Type B pancreatic cell (in vitro differentiated cells): ENCODE results near the gene CCDC12. TPM values are rescaled to one million over a fixed set of nuclear protein-coding genes. Genes with fewer than 3 reads are reported as not detected.

Source experiments
- DNase-seq: peaks from one replicate; pipeline ENCODE4 v3.0.0; 2021; ENCODE audit warnings: mixed read lengths; ENCODE audit not compliant: unreplicated experiment; ENCODE audit errors: extremely low spot score
- H3K27ac Mint-ChIP-seq: 2 replicates; pipeline ENCODE4 v1.8.0; 2021; ENCODE audit warnings: mild to moderate bottlenecking, mixed read lengths
- H3K27me3 Mint-ChIP-seq: 2 replicates; pipeline ENCODE4 v1.8.0; 2021; ENCODE audit warnings: mixed read lengths
- H3K36me3 Mint-ChIP-seq: 2 replicates; pipeline ENCODE4 v1.8.0; 2021; ENCODE audit warnings: mixed read lengths
- H3K4me1 Mint-ChIP-seq: one replicate; pipeline ENCODE4 v1.8.0; 2021; ENCODE audit warnings: mixed read lengths; ENCODE audit not compliant: unreplicated experiment
- H3K4me3 Mint-ChIP-seq: 2 replicates; pipeline ENCODE4 v1.8.0; 2021; ENCODE audit warnings: mild to moderate bottlenecking, mixed read lengths
- H3K9me3 Mint-ChIP-seq: 2 replicates; pipeline ENCODE4 v1.8.0; 2021; ENCODE audit warnings: mixed read lengths
- CTCF ChIP-seq: fragments of 200-600 bp; sonication (generic); conservative IDR thresholded peaks from 2 replicates; pipeline ENCODE4 v1.5.0; 2021; ENCODE audit warnings: antibody characterized with exemption, mild to moderate bottlenecking
- total RNA-seq: library from RNA; stranded (reverse); gene quantifications from 2 replicates; pipeline ENCODE4 v1.2.1, GENCODE V29; 2021; ENCODE audit warnings: low replicate concordance

The CCDC12 gene
- total RNA-seq, 1 donor from 2014 or later = 46.7 TPM

GRCh38 chr3:46892285-46893145 is 84.0 kb downstream of the CCDC12 start:
- peak overlapping the region; percentile 85 for H3K4me3 Mint-ChIP-seq
- peaks cover 38% of the 10 kb centered on the region for H3K4me1 Mint-ChIP-seq
- peaks cover 17% of the 10 kb centered on the region for H3K27me3 Mint-ChIP-seq
- H3K27ac Mint-ChIP-seq = peak overlapping the region; percentile 18
- peaks cover 10% of the 10 kb centered on the region for H3K36me3 Mint-ChIP-seq
- no peak for TF ChIP-seq CTCF
- no peaks in the 10 kb centered on the region for H3K9me3 Mint-ChIP-seq
- peak; percentile 83 for DNase-seq

GRCh38 chr3:46891132-46891531 is 85.4 kb downstream of the CCDC12 start:
- Mint-ChIP-seq H3K27ac (no peak overlapping the region), H3K4me1 (peaks cover 39% of the 10 kb centered on the region), H3K27me3 (peaks cover 17% of the 10 kb centered on the region), H3K36me3 (peaks cover 11% of the 10 kb centered on the region), H3K4me3 (peak overlapping the region; percentile 85), H3K9me3 (no peaks in the 10 kb centered on the region)
- no peak for TF ChIP-seq CTCF
- DNase-seq = no peak

- peaks cover 34% of the 10 kb centered on the region for H3K4me1 Mint-ChIP-seq
- H3K27ac Mint-ChIP-seq = no peak overlapping the region
- DNase-seq = no peak
- H3K36me3 Mint-ChIP-seq = peaks cover 10% of the 10 kb centered on the region
- TF ChIP-seq CTCF = no peak
- no peak overlapping the region for H3K4me3 Mint-ChIP-seq
- no peaks in the 10 kb centered on the region for H3K9me3 Mint-ChIP-seq
- peaks cover 17% of the 10 kb centered on the region for H3K27me3 Mint-ChIP-seq
These were observed 86.4 kb downstream of the CCDC12 start for GRCh38 chr3:46890132-46890531.

GRCh38 chr3:46889381-46890110 is 87.0 kb downstream of the CCDC12 start:
- Mint-ChIP-seq H3K27me3 (peaks cover 22% of the 10 kb centered on the region), H3K4me1 (peaks cover 35% of the 10 kb centered on the region), H3K36me3 (peaks cover 12% of the 10 kb centered on the region), H3K27ac (no peak overlapping the region), H3K9me3 (no peaks in the 10 kb centered on the region), H3K4me3 (no peak overlapping the region)
- no peak for TF ChIP-seq CTCF
- DNase-seq = no peak

GRCh38 chr3:46888705-46889104 is 87.8 kb downstream of the CCDC12 start:
- Mint-ChIP-seq H3K27me3 (peaks cover 25% of the 10 kb centered on the region), H3K36me3 (peaks cover 12% of the 10 kb centered on the region), H3K27ac (no peak overlapping the region), H3K4me1 (peaks cover 39% of the 10 kb centered on the region), H3K9me3 (no peaks in the 10 kb centered on the region), H3K4me3 (no peak overlapping the region)
- no peak for DNase-seq
- TF ChIP-seq CTCF = no peak
